WTC11 (cell line): ENCODE measurements around the gene HDC. TPM values are rescaled to one million over a fixed set of nuclear protein-coding genes. Genes with fewer than 3 reads are reported as not detected.

Experiments used
- ATAC-seq: fragments of 200-7000 bp; cut with Tn5 transposase; 2 replicates; pipeline ENCODE4 v1.10.0; 2021; ENCODE audit warnings: mild to moderate bottlenecking, moderate library complexity
- CTCF ChIA-PET: fragments of 300-600 bp; sonication (Branson Sonifier 250); formaldehyde crosslinking; loops from one replicate; lab custom pipeline; 2021; ENCODE audit warnings: antibody characterized with exemption; lab: Charles Lee
- POLR2A ChIA-PET: fragments of 350-600 bp; sonication (Branson Sonifier 250); formaldehyde crosslinking; loops from one replicate; lab custom pipeline; 2021; ENCODE audit warnings: antibody characterized with exemption; lab: Charles Lee
- DNase-seq: peaks from one replicate; pipeline ENCODE4 v3.0.0; 2021; ENCODE audit warnings: low spot score
- H3K27ac Mint-ChIP-seq: 2 replicates; pipeline ENCODE4 v1.8.0; 2021; ENCODE audit warnings: mixed read lengths
- H3K27me3 Mint-ChIP-seq: 2 replicates; pipeline ENCODE4 v1.8.0; 2021; ENCODE audit warnings: low read depth, mild to moderate bottlenecking, moderate library complexity, mixed read lengths
- H3K36me3 Mint-ChIP-seq: 2 replicates; pipeline ENCODE4 v1.8.0; 2021; ENCODE audit warnings: mixed read lengths
- H3K4me1 Mint-ChIP-seq: 2 replicates; pipeline ENCODE4 v1.8.0; 2022; ENCODE audit warnings: mixed read lengths
- H3K4me3 Mint-ChIP-seq: 2 replicates; pipeline ENCODE4 v1.8.0; 2021; ENCODE audit warnings: mild to moderate bottlenecking, moderate library complexity, mixed read lengths
- H3K9me3 Mint-ChIP-seq: 2 replicates; pipeline ENCODE4 v1.8.0; 2021; ENCODE audit warnings: mixed read lengths
- ETV6 ChIP-seq: sonication (generic); formaldehyde crosslinking; IDR thresholded peaks from 2 replicates; pipeline ENCODE4 v1.8.1; 2022; ENCODE audit warnings: mild to moderate bottlenecking, missing genetic modification reagents
- total RNA-seq: library from RNA; stranded (reverse); gene quantifications from 3 replicates; pipeline ENCODE4 v1.2.3, GENCODE V29; 2021
- TF ChIP-seq, protein P1 (sequence below): fragments of 250-450 bp; sonication (Bioruptor Pico); conservative IDR thresholded peaks from 2 replicates; pipeline ENCODE4 v1.9.0; 2021; ENCODE audit warnings: mild to moderate bottlenecking
- TF ChIP-seq, protein P2 (sequence below): fragments of 250-450 bp; sonication (Bioruptor Pico); IDR thresholded peaks from 2 replicates; pipeline ENCODE4 v1.9.0; 2021; ENCODE audit warnings: moderate library complexity, mild to moderate bottlenecking, inconsistent platforms, borderline replicate concordance

HDC gene
- total RNA-seq, 1 experiment from 2014 or later: not detected

DNA sequence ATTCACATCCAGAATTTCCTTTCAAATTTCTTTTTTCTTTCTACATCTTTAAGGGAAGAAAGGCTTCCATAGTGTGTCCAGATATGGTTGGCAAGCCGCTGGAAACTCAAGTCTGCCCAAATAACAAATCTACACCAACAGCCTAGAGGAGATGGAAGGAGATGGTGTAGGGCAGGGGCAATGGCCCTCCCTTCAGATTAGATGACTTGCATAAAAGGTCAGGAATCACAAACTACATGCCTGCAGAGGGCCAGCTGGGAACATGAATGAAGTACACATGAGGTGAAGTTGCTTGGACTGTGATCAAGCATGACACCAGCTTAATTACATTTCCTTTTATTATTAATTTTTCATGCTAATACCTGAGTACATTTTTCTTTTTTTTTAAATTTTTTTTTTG lies 73.4 kb downstream of the HDC start:
- no peaks in the 10 kb centered on the region for H3K36me3 Mint-ChIP-seq
- ATAC-seq (no peak), DNase-seq (no peak)
- H3K4me3 Mint-ChIP-seq: no peak overlapping the region
- peaks cover 7% of the 10 kb centered on the region for H3K4me1 Mint-ChIP-seq
- ChIA-PET CTCF (no interaction called here), POLR2A (no interaction called here)
- no peaks in the 10 kb centered on the region for H3K27me3 Mint-ChIP-seq
- H3K9me3 Mint-ChIP-seq: no peaks in the 10 kb centered on the region
- no peak overlapping the region for H3K27ac Mint-ChIP-seq
- no peak for TF ChIP-seq ETV6 (CRISPR knock-in tag)
- TF ChIP-seq, protein P1, sequence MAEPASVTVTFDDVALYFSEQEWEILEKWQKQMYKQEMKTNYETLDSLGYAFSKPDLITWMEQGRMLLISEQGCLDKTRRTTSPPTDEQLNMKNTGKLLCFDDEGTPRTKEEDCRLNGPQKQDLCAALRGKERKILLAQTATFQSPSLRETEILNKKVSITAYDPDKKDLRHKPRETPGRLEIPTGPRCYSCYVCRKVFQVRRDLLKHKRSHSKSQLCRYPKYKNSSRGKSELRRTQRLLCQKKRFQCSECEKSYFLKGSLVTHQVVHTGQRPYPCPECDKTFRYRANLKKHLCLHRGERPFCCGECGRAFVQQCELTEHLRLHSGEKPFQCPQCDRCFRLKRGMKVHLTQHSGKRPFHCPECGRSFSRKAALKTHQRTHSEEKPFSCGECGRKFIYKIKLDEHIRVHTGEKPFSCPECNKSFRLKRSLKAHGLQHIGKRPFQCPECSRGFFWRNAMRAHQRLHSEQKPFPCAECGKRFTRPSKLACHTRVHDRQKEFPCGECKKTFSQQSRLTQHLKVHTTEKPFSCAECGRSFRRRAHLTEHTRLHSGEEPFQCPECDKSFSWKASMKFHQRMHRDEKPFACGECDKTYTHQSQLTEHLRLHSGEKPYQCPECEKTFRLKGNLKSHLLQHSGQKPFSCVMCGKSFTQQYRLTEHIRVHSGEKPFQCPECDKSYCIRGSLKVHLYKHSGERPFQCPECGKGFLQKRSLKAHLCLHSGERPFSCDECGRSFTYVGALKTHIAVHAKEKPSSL (CRISPR knock-in tag): no peak
- TF ChIP-seq, protein P2, sequence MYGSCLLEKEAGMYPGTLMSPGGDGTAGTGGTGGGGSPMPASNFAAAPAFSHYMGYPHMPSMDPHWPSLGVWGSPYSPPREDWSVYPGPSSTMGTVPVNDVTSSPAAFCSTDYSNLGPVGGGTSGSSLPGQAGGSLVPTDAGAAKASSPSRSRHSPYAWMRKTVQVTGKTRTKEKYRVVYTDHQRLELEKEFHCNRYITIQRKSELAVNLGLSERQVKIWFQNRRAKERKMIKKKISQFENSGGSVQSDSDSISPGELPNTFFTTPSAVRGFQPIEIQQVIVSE (CRISPR knock-in tag): no peak

Other genes starting within 250 kb of the HDC start
- gene ATP8B4, start 146.5 kb downstream of the HDC start, total RNA-seq: 0.23 to 0.37 TPM (median 0.27 TPM) in 3 replicates
- 3.0 to 5.7 TPM (median 5.6 TPM) in 3 replicates for gene SLC27A2, start 83.5 kb downstream of the HDC start, total RNA-seq
- 23.3 to 28.9 TPM (median 25.0 TPM) in 3 replicates for gene GABPB1, start 89.5 kb upstream of the HDC start, total RNA-seq
- gene USP8, start 158.7 kb upstream of the HDC start, total RNA-seq: 56.4 to 63.7 TPM (median 59.4 TPM) in 3 replicates